GM20000 (cell line): Measurements from ENCODE around the gene RAB20.

Experiments used
- DNase-seq: peaks from one replicate; pipeline ENCODE4 v3.0.0; 2012; ENCODE audit warnings: low spot score
- CTCF ChIP-seq: IDR thresholded peaks from 2 replicates; pipeline ENCODE4 v1.5.1; 2012; ENCODE audit warnings: mild to moderate bottlenecking, control low read depth; ENCODE audit errors: extremely low read depth, missing control alignments

Gene RAB20

GRCh38 chr13:110512198-110512740, 49.3 kb downstream of the RAB20 start:
- no peak for DNase-seq

GRCh38 chr13:110511509-110512181, 49.9 kb downstream of the RAB20 start:
- TF ChIP-seq CTCF: no peak
- no peak for DNase-seq

More at GRCh38 chr13:110512198-110512740, 49.3 kb downstream of the RAB20 start:
- TF ChIP-seq CTCF: no peak

- TF ChIP-seq CTCF: no peak
- DNase-seq: peak; percentile 70
Observed at GRCh38 chr13:110509971-110510786, 51.3 kb downstream of the RAB20 start.

- DNase-seq: no peak
- no peak for TF ChIP-seq CTCF
Observed at GRCh38 chr13:110509478-110509926, 52.0 kb downstream of the RAB20 start.

GRCh38 chr13:110507678-110508381, 53.7 kb downstream of the RAB20 start:
- no peak for DNase-seq
- TF ChIP-seq CTCF: no peak

- no peak for TF ChIP-seq CTCF
- DNase-seq: no peak
Observed at GRCh38 chr13:110506859-110507566, 54.5 kb downstream of the RAB20 start.
